Measurements from ENCODE around the gene KRTAP26-1. TPM values are rescaled to one million over a fixed set of nuclear protein-coding genes. Genes with fewer than 3 reads are reported as not detected.

Gene KRTAP26-1, protein sequence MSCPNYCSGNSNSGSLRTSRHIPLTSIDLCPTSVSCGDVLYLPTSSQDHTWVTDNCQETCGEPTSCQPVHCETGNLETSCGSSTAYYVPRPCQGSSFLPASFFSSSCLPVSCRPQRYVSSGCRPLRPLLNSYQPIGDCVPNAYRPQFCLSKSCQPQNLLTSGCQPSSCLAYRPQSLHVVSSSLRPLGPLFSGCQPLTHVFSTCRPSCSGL
- not detected in 2 replicates for total RNA-seq (2014; rRNA removed; shearing (Covaris generic))

DNA sequence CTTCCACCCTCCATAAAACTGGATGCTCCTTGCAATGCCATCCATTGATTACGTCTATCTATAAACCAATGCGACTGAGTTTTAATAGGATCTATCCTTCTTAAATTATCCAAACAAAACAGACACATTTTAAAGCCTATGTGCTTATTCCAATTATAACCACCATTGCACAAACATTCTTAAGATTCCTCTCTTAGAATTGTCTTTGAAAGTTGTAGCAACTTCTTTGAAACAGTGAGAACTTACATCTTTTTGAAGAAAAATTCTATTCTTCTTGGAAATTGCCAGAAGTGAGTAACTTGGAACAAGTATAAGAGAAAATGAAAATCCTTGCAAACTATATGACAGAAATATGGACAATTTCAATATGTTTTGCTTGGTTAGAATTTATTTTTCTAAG lies at the start of gene KRTAP26-1:
TSS of gene KRTAP26-1 (minus strand) at position 101 of the 400 bp plus-strand sequence. CDS start 280 bp downstream, outside the sequence.
- no peak for DNase-seq (ENCODE audit: low read depth)

DNA sequence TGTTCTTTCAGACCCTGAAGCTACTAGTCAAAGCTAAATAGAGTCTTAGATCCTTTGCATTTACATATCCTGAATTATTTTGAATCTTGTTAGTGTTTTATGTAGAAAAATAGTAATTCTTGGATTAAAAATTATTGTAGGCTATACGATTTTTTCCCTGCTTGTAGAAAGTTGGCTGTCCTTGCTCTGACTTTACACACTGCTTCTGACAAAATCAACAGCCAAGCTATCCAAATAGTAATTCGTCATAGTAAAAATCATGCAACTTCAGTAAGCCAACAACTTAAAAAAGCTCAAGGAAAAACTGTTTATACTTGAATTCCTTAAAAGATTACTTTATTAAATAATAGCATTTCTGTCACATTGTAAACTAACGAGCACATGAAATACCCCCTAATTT lies 35.8 kb upstream of the KRTAP26-1 start:
- DNase-seq (ENCODE audit: low read depth) = no peak

DNA sequence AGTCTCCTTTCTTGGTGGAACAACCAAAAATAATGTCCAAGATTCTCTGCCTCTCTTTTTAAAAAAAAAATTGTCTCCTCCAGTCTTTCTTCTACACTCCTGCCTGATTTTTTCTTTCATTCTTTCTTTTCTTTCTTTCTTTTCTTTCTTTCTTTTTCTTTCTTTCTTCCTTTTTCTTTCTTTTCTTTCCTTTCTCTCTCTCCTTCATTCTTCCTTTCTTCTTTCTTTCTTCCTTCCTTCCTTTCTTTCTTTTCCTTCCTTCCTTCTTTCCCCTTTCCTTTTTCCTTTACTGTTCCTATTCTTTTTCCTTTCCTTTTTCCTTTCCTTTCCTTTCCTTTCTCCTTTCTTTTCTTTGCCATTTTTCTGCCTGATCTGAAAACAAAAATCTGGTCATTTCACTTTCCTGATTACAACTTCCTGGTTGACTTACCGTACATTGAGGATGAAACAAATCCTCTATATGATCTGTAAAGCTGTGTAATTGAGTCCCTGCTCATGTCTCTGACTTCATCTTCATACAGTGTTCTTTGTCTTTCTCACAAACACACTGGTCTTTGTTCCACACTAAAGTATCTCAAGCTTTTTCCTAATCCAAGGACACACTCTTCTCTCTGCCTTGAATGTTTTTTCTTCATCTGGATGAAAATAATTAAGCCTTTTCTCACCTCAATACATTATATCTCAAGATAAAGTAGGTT lies 34.3 kb upstream of the KRTAP26-1 start:
- DNase-seq (ENCODE audit: low read depth) = no peak

DNA sequence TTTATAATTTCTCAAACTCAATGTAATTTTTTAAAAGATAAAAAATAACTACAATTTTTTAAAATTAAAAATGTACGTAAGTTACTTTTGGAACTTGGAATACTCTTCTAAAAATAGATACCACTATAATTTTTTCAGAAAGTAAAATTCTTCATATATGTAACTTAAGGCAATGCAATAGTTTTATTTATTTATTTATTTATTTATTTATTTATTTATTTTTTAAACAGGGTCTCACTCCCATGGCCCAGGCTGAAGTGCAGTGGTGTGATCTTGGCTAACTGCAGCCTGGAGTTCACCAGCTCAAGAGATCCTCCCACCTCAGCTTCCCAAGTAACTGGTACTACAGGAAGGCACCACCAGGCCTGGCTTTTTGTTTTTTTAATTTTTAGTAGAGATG lies 31.4 kb upstream of the KRTAP26-1 start:
- no peak for DNase-seq (ENCODE audit: low read depth)

DNA sequence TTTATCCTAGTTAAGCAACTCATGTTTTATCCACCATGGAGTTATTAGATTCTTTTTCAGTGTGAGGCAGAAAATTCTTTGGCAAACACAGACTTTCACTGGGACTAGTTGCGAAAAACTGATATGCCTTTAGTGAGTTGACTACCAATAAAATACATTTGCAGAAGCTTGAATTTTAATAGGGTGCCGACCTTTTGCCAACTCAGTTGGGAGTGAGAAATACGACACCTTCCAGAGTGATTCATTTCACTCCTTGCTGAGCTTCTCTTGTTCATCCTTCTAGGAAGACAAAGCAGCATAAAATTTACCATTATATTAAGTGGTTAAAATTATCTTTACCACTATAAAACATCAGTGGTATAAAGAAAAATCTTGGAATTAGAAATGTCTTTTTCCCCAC lies 29.5 kb upstream of the KRTAP26-1 start:
- no peak for DNase-seq (ENCODE audit: low read depth)

DNA sequence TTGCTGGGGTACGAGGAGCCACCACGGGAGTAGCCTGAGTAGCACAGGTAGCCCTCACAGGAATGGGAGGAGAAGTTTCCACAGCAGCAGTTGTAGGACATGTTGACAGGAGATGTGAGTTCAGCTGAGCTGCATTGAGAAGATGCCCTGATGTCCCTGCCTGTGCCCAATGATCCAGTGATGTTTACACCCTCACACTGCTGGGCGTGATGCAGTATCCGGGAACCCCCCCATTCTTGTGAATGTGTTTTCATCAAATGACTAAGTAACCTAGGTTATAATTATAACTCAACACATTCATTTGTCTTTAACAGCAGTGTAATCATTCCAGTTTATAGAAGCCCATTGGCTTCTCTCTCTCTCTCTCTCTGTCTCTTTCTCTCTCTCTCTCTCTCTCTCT lies 28.4 kb upstream of the KRTAP26-1 start, which contains the start of gene KRTAP23-1:
TSS of gene KRTAP23-1 (minus strand) at position 101 of the 400 bp plus-strand sequence. CDS start at position 101, 0 bp downstream.
- DNase-seq (ENCODE audit: low read depth) = no peak

DNA sequence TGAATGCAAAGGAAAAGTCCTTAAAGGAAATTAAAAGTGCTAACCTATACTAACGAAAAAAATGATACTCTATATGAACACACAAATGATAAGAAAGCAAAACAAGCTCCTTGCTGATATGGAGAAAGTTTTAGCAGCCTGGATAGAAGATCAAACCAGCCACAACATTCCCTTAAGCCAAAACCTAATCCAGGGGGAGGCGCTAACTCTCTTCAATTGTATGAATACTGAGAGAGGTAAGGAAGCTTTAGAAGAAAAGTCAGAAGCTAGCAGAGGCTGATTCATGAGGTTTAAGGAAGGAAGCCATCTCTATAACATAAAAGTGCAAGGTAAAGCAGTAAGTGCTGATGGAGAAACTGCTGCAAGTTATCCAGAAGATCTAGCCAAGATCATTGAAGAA lies 24.9 kb upstream of the KRTAP26-1 start:
- no peak for DNase-seq (ENCODE audit: low read depth)

DNA sequence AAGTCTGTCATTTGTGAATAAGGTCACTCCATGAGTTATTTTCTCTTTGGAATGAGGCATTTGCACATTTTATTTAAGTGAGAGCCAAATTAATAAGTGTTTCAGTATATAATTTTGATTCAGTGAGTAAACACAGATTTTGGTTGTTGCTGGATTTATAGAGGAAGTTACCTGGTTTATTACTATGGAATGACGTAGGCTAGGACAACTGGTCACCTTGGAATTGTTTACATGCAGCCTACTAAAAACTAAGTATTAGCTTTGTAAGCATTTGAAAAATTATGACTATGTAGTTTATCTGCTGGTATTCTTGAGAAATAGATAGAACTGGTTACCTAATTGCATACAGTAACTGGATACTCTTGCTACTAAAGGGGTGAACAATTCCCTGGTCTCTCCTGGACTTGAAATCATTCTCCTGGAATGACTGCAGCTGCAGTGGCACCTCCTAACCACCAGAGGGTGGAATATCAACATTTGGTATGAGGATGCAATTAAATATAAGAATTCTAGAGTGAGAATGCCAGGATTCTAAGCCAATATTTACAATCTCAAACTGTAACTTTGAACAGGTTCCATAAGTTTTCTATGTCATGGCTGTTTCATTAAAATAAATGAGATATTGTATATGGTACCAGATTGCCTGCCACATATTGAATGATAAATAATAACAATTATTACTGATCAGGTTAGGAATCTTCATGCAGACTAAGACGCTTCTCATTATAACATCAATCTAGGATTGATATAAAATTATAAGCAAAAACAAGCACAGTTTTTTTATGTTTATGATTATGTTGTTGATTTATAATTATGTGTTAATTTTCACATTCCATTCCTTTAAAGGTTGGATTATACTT lies 20.8 kb upstream of the KRTAP26-1 start:
- peak; percentile 8 for DNase-seq (ENCODE audit: low read depth)

DNA sequence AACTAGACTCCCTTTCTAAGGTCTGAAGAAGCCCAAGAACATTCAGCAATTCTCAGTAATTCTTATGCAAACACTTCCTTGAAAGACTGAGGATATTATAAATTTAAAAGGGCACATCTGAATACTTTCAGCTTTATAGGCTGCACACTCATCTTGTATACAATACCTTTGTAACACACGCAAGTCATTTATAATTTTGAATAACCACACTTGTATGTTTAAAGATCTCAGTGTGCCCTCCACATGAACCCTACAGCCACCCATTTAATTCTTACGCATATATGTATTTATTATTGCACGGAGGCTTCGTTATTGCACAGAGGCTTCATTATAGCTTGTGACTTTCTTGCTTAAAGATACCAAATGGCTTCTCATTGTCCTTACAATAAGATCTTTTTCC lies 18.6 kb upstream of the KRTAP26-1 start:
- DNase-seq (ENCODE audit: low read depth) = no peak

DNA sequence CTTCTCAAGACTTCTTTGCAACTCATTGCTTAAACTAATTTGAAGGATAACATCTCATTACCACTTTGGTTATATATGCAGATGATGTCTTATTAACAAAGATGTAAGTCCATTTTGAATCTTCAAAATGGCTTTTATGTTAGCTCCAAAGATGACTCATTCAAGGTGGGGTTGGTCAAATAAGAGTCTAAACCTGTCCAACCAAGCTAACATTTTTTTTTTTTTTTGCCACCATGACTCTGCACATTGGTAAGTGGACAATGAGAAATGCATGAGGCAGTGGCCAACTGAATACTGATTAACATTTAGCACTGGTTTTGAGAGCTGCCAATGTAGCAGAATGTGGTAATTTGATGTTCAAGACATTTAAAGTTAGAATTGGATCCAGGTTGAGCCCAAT lies 17.7 kb upstream of the KRTAP26-1 start:
- no peak for DNase-seq (ENCODE audit: low read depth)

DNA sequence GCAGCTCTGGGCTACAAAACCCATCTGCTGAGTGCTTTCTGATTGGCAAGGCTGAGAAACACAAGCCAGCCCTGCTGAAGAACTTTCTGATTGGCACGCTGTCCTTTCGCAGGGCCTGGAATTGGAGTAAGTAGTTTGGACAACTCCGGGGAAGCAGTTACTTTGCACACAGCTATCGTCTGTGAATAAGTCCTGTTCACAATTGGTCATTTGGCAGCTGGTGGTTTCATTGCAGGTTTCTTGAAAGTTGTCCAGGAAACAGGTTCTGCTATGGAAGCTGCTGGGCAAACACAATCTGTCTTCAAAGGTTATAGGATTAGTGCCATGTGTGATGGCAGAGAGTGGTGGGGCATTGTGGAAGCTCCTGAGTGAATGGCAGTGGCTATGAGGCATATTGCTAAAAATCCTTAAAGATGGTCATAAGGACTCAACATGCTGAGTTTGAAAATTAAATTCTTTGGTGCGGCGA lies 17.2 kb upstream of the KRTAP26-1 start, which contains the start of gene KRTAP27-1:
TSS of gene KRTAP27-1 (minus strand) at position 419 of the 469 bp plus-strand sequence. CDS start at position 393, 26 bp downstream.
- no peak for DNase-seq (ENCODE audit: low read depth)

DNA sequence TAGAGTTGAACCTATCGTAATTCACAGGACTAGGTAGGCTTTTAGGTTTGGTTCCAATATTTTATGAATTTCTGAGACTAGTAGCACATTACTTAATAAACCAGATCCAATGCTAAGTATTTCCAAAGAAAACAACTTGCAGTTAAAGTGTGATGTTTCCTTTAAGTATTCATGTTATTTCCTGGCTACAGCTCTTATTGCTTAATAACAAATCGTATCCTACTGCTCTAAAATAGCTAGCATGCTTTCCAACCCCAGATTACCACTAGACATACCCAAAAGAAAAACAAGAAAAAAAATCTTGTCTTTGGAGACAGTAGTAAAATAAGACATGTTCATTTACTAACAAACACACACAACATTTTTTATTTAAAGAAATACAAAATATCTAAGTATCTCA lies 16.5 kb upstream of the KRTAP26-1 start:
- DNase-seq (ENCODE audit: low read depth) = no peak

DNA sequence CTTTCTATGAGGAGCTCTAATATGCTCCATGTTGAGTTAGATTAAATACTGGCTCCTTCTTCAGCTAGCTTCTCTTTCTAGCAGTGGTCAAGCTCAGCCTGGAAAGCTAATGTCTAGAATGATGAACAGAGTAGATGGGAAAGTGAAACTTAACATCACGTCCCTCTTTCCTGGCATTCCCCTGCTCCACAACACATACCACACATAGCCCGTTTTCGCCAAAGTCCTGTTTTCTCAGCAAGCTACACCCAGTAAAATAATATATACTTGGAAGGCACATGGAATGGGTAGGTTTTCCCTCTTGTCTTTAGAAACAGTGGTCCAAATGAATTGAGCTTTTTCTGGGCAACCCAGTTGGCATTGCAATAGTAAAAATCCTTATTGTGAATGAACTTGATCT lies 13.6 kb upstream of the KRTAP26-1 start:
- no peak for DNase-seq (ENCODE audit: low read depth)

DNA sequence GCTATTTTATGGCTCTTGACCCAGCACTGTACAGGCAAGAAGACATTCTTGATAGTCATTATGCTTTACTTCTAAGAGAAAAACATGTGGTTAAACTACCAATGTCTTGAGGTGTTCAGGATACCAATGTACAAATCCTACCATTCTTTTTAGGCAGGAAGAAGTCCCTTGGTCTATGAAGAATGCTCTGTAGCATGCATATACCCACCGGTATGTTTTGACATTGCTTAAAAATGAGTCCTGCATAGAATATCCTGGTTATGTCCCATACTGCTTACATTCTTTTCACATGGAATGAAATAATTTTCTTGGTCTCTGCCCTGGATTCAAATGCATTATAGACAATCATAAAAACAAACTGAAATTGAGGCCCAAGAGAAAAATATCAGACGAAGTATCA lies 12.6 kb upstream of the KRTAP26-1 start:
- no peak for DNase-seq (ENCODE audit: low read depth)

DNA sequence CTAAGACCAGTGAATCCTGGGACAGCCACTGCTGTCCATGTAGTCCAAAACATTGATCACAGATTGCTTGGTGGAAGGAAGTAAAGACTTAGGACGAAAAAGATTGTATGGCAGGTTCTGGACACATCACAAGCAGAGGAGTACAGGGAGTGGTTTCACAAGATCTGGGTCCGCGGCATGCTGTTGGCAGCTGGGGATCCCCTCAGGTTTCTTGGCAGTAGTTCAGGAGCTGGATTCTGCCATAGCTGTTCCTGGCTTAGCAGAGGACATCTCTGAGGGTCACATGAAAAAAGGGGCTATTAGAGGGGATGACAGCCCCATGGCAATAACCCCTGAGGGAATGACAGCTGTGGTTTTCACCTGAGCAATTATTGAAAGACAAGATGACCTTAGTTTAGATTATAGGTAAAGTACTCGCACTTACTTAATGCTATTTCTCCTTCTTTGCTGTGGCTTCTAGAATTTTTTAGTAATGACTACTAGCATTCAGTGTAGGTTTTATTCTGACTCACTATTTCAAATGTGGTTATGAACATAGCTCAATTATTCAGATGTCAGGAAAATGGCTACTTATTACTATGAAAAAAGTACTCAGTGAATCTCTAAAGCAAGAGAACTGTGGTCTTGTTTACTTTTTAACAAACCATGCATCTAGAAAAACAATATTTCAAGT lies 9.2 kb upstream of the KRTAP26-1 start:
- DNase-seq (ENCODE audit: low read depth) = peak; percentile 1

DNA sequence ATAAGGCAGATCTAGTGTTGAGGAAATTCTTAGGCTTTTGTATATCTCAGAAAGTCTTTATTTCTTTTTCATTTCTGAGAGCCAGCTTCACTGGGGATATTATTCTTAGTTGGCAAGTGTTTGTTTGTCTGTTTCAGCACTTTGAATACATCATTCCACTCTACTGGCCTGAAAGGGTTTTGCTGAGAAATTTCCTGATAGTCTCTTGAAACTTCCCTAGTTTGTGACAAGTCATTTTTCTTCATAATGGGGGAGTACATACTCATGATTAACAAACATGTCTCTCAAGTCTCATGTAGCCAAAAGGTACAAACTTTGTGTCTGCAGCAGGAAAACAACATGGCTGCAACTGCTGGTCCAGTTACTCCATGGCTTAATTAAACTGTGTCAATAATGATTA lies 6.3 kb upstream of the KRTAP26-1 start:
- no peak for DNase-seq (ENCODE audit: low read depth)

DNA sequence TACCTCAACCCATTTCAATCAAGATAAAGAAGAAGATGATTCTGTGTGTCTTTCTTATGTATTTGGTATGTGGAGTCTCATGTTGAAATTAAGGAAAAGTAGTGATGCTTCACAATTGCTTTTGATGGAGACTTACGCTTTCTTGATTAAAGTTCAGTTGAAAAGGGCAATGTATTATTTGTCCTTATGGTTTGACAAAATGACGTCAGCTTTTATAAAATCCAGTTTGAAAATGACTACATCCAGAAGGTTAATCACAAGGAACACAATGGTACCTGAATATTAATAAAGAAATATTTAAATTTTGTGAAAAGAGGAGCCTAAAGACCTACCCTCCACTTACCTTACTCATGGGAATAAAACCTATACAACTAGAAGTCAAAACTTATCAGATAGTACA lies 4.4 kb downstream of the KRTAP26-1 start:
- DNase-seq (ENCODE audit: low read depth) = no peak

DNA sequence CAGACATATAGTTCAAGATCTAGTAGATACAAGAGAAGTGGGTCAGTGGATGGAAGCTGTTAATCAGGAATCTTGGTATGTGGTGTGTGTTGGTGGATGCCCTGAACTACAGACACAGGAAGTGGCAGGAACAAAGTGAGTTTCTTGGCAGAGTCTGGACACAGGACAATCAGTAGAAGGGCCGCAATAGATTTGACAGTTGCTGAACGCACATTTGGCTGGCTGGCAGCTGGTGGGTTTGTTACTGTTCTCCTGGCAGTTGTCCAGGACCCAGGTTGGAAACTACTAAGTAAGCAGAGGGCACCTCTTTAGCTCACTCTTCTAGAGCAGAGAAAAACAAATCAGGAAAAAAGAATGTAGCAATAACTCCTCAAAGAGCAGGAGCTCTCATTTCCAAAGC lies 13.2 kb downstream of the KRTAP26-1 start:
- DNase-seq (ENCODE audit: low read depth) = no peak

DNA sequence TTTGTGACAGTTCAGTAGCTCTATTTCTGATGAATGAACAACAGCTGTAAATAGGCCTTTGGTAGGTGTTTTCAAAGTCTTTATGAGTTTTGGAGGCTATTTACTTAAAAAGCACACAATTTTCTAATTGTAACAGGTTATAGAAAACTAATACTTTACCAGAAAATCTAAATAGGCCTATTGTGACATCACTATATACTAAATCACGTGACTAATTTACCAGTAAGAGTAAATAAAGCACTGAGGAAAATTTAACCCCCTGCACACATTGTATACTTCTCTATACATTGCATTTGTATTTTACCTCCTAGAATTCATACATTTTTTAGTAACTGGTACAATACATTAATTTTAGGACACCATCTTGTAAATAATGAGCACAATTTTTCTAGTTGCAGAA lies 15.0 kb downstream of the KRTAP26-1 start:
- no peak for DNase-seq (ENCODE audit: low read depth)

DNA sequence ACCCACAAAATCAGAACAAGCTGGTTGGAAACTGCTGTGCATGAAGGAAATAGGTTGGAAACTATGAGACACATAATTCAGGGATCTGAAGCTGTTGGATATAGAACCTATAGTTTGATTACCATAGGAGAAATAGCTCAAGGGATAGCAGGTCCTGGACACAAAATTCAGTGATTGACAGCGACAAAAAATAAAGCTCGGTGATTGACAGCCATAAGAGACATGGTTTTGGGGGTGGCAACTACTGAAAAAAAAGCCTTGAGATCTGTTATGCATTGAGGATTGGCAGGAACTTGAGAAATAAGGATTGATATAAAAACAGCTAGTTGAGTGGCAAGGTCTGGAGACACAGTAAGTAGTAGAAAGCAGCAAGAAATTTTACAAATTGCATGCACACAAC lies 30.9 kb downstream of the KRTAP26-1 start, which contains the start of gene KRTAP25-1:
TSS of gene KRTAP25-1 (minus strand) at position 300 of the 400 bp plus-strand sequence. CDS start at position 276, 24 bp downstream.
- no peak for DNase-seq (ENCODE audit: low read depth)

DNA sequence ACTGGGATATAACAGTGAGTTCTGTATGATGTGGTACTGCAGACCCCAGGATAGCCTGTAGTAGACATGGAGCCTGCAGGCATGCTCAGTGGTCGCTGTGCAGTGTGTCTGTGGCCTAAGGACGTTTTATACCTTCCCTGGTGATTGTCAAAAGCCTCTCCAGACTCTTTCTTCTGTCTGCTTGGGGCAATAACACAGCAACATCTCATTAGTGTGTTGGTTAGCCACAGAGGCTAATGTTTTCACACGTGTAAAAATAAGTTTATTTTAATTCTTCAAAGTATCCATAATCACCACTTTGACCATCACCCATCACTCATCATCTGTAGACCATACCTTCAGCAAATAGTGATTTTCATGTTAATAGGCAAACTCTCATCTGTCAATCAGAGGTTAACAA lies 37.3 kb downstream of the KRTAP26-1 start, which contains the start of gene KRTAP24-1:
TSS of gene KRTAP24-1 (minus strand) at position 101 of the 400 bp plus-strand sequence. CDS start at position 83, 18 bp downstream.
- DNase-seq (ENCODE audit: low read depth) = no peak
